ENCODE measurements around the gene NAALADL2.
"Not testable (repeated sequence)": the region's sequence is repeated elsewhere in the genome, so short reads cannot be mapped to it uniquely, and the experiment has no call there.

Gene NAALADL2

DNA sequence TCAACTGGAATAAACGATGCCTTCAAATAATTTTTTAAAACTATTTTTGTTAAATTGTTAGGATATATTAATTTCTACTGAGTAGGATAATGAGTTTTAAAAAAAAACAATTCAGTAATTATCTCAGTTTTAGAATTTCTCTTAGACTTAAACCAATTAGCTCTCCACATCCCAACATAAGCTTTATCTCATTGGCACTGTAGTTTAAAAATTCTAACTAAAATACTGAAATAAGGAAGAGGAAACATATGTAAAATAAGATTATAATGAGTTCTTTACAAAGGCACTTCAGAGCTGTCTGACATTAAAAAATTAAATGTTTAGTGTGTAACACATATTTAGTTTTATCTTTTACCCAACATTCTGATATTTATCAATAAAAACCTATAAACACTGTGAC lies 558.3 kb downstream of the NAALADL2 start:
- no peak for DNase-seq (ENCODE audit: low read depth, low spot score)

DNA sequence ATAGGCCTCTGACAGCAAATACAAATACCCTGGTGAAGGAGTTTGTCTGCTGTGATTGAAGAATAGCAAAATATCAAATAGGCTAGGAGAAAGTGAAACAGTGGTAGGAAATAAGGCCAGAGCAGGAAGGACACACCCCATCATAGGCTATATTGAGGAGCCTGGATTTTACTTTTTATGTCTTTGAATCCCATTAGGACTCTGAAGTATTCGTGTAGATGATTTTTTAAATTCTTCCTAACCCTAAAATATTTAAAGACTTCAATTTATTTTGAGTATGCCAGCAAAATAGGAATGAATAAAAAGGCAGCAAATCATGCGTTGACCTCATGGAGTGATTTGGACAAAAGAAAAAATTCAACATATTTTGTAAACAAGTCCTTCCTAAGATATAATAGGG lies 562.8 kb downstream of the NAALADL2 start:
- no peak for DNase-seq (ENCODE audit: low read depth, low spot score)

DNA sequence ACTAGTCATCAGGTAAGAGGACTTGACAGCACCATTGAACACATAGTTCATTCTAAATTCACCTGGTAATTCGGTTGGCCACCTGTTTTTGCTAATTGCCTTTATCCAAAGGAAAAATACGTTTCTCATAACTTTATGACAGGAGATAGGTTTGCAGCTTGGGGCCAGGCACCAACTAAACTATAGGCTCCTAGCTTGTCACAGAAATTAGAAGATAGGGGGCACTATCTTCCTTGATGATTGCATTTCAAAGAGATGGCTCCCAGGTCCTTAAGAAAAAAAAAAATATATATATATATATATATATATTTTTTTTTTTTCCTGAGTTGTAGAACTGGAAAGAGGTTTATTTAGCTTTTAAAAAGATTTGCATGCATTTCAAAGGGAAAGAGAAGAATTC lies 563.6 kb downstream of the NAALADL2 start:
- no peak for DNase-seq (ENCODE audit: low read depth, low spot score)

DNA sequence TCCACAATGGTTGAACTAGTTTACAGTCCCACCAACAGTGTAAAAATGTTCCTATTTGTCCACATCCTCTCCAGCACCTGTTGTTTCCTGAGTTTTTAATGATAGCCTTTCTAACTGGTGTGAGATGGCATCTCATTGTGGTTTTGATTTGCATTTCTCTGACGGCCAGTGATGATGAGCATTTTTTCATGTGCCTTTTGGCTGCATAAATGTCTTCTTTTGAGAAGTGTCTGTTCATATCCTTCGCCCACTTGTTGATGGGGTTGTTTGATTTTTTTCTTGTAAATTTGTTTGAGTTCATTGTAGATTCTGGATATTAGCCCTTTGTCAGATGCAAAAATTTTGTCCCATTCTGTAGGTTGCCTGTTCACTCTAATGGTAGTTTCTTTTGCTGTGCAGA lies 564.7 kb downstream of the NAALADL2 start:
- not testable (repeated sequence) for DNase-seq (ENCODE audit: low read depth, low spot score)

DNA sequence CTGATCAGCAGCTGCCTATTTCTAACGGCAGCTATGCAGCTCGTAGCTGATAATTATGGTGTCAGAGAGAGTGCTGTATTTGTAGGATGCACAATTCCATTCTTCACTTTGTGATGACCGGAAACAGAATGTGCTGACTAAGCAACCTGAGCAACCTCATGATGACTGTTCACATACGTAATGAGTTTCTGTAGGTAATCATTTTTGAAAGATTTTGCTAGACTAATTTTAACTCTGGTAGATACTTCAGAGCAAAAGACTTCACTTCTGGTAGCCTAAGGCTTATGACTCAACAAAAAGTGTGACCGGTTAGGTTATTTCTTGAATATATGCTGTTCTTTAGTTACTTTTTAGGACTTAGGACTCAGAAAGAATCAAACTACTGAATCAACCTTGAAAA lies 567.7 kb downstream of the NAALADL2 start:
- no peak for DNase-seq (ENCODE audit: low read depth, low spot score)

DNA sequence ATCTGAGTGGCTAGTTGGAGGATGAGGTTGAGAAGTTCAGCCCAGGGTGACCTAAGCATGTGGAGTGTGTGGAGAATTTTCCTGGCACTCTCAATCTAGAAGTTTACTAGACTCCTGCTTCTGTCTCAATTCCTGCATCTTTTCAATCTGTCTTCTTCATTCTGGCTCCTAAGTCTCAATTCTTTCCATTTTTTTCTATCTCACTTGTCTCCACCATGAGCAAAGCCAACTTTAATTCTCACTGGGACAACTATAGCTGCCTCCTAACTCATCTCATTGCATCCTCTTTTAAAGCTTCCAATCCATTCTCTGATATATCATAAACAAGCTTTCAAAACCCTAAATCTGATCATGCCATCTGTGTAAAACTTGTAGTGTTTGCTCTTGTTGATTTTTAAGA lies 569.3 kb downstream of the NAALADL2 start:
- no peak for DNase-seq (ENCODE audit: low read depth, low spot score)

DNA sequence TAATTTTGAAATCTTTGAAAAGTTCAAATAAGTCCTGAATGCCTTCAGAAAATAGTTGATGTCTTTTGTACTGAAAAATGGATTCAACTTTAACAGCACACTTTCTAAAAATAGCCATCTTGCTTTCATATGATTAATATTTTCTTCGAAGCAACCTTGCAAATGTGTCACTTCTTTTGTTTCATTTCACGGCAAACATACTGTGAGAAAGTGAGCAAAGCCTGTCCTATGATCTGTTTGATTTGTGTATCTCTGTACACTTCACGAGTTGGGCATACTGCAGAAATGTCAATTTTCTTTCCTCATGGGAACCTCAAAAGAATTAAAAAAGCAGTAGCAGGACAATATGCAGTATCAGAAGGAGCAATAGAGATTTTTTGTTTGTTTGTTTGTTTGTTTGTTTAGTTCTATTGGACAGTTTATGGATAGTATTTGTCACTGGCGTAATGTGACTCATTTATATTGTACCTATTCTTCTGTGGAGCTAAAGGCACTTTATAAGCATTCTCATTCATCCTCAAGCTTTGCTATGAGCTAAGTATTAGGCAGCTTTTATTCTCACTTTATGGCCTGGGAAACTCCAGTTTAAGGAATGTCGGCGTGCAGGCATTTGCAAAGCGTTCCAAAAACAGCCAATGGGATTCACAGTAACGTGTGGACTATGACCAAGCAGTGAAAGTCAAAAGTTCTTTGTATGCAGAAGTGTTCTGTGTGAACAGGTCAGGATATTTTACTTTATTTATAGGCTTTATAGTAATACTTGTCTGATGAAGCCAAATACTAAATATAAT lies 572.0 kb downstream of the NAALADL2 start:
- DNase-seq (ENCODE audit: low read depth, low spot score), result no peak

DNA sequence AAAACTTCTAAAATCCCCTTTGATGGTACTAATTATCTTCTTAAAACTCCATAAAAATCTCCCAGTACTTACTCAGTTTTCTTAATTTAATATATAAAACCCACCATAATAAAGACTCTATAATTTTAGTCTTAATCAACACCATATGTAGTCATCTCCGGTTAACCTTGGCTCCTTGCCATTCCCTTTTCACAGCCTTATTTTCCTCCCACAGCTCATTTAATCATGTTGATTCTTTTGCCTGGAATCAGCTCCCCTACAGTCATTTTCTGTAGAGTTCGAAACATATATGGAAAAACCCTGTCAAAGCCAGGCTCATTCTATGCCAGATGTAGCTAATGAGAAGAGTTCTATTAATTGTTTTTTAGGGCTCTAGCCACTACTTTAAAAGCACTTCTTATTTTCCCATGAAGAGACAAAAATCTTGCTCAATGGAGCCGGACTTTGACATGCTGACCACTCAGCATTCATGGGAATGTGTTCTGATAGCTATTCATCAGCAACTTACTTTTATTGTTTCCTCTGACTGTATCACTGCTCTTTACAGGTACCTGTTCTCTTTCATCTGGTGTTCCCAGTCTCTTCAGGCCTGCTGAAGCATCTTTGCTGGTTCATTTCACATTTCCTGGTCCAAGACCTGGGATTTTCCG lies 573.4 kb downstream of the NAALADL2 start:
- DNase-seq (ENCODE audit: low read depth, low spot score), result no peak

DNA sequence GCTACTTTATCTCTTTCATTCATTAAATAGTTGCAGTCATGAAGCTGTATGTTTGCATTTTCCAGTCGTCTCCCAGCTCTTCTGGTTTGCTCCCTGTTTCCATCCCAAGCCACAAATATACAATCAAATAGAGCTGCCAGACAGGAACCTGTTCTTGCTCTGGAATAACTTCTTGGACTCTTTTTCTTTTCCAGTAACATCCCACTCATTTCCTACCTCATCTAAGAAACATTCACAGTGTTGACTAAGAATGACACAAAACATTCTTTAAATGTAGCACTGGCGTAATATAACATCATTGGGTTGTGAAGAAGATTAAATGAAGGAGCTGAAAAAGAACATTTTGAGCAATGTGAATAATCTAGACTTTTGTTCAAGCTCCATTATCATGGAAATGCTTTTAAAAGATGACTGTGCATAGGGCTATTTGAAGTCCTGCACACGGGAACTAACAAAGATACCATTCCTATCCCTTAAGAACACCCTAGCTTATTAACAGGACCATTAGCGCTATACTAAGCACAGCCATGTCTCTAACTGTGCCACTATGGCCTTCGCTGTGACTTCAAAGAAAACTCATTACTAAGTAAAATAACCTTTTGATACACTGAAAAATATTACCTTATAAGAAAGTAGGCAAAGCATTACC lies 574.0 kb downstream of the NAALADL2 start:
- DNase-seq (ENCODE audit: low read depth, low spot score), result no peak

DNA sequence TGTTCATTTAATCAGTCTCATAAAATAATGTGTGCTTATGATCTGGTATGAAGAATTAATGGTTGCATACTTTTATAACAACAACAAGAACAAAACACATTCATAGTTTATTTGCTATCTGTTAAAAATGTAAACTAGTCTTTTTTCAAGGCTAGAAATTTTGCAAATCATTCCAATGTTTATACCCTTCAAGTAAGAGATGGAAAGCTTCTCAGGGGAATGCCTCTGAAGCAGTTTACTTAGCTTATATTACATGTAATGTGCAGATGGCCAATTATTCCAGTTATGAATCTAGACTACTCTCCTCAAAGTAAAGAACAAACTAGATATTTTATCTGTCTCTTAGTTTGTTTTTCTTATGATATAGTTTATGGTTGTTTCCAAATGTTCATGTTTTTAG lies 575.4 kb downstream of the NAALADL2 start:
- no peak for DNase-seq (ENCODE audit: low read depth, low spot score)

DNA sequence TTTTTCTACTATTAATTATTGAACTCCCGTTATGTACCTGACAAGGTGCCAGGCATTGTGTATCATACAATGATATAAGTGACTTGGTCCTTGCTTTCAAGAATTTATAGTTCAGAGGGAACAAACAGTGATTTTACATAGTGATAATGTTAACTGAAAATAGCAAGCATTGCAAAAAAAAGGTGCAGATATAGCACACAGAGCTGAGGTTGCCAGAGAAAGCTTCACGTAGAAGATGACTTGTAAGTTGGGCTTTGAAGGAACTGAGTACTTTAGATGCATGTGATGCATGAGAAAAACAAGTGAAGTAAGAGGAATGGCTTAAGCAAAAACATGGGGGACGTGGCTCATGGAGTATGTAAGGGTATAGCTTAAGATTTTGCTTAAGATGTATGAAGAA lies 584.5 kb downstream of the NAALADL2 start:
- no peak for DNase-seq (ENCODE audit: low read depth, low spot score)

DNA sequence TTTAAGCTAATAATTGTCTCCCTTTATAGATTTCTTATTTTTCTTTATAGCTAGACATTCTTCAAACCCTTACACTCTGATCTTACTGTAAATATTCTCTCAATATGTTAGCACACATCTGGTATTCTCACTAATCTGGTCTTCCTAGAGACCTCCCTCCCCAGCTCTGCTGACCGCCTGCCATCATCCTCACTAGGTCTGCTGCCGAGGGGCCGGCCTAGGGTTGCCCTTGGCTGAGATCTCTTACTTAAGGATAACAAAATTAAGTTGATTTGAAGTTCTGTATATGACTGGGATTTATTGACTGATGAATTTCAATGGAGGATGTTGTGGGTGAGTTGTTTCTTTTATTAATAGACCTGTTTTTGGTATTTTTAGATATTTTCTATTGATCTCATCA lies 586.6 kb downstream of the NAALADL2 start:
- no peak for DNase-seq (ENCODE audit: low read depth, low spot score)

DNA sequence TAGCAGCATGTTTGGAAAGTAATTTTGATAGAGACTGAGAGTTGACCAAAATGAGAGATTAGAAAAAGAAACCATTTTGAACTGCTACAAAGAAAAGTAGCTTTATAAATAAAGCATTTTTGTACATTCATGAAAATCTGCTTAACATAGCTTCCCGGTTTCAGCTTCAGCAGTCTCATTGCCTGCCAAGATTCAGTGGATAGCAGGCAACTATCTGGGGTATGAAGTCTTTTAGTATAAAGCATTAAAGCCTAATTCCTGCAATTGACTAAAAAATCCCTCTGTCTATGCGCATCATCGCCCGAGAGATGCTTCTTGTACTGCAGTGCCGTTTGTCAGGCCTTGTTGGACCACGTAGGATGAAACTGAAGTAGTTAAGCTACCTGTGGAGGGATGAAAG lies 588.4 kb downstream of the NAALADL2 start:
- DNase-seq (ENCODE audit: low read depth, low spot score), result no peak

DNA sequence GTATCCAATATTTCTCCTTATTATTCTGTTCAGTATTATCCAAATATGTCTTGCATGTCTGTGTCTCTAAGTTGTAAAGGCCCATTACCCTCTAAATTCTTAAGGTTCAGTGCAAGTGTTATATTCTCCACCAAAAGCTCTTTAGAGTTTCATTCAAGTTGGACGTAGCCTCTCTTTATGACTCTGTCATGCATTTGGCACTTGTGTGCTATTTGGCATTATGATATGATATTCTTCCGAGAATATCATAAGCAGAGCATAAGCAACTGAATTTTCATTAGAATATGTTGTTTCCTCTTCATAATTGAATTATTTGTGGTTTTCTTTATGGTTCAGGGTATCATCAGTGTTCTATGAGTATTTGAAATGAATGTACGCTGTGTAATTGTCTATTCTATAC lies 594.2 kb downstream of the NAALADL2 start:
- DNase-seq (ENCODE audit: low read depth, low spot score), result no peak

DNA sequence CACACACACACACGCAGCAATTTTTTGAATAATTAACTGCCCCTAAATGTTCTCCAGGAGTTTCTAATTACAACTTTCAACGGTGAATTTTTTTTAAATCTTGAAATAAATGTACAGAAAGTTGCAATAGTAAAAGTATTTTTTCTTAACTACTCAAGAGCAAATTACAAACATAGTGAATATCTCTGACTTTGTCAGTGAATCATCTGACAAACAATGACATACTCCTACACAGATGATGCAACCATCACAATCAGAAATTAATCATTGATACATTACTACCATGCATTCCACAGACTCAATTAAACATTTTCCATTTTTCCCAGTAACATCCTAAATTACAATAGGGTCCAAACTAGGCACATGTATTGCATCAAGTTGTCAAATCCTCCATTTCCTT lies 597.3 kb downstream of the NAALADL2 start:
- DNase-seq (ENCODE audit: low read depth, low spot score), result no peak

DNA sequence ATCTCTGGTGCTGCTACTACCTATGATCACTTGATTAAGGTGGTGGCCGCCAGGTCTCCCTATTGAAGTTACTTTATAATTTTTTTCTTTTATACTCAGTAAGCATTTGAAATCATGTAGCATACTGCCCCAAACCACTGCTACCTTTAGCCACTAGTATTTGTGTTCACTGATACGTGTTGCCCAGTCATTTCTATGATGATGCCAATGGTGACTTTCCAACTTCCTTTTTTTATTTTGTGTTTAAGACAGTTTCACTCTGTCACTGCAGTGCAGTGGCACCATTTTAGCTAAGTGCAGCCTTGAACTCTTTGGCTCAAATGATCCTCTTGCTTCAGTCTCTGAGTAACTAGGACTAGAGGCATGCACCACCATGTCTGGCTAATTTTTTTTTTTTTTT lies 598.2 kb downstream of the NAALADL2 start:
- no peak for DNase-seq (ENCODE audit: low read depth, low spot score)

DNA sequence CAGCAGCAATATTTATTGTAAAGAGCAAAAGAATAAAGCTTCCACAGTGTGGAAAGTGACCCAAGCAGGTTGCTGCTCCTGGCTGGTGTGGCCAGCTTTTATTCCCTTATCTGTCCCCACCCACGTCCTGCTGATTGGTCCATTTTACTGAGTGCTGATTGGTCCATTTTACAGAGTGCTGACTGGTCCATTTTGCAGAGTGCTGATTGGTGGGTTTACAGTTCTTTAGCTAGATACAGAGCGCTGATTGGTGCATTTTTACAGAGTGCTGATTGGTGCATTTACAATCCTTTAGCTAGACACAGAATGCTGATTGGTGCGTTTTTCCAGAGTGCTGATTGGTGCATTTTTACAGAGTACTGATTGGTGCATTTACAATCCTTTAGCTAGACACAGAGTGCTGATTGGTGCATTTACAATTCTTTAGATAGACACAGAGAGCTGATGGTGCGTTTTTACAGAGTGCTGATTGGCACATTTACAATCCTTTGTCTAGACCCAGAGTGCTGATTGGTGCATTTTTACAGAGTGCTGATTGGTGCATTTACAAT lies 601.8 kb downstream of the NAALADL2 start:
- DNase-seq (ENCODE audit: low read depth, low spot score), result not testable (repeated sequence)

DNA sequence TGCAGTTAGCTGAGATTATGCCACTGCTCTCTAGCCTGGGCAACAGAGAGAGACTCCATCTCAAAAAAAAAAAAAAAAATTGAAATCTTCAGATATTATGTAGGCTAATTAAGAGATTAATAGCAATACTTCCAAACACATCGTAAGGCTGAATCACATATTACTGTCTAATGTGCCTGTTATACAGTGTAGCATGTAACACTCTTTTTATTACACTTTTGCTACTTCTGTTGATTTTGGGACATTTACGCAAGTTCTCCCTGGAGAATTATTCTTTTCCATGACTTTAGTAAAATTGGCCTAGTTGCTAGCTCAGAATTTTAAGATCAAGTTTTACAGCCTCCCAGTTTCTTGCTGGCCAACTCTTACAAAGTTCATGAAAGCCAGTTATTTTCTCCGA lies 605.2 kb downstream of the NAALADL2 start:
- no peak for DNase-seq (ENCODE audit: low read depth, low spot score)

DNA sequence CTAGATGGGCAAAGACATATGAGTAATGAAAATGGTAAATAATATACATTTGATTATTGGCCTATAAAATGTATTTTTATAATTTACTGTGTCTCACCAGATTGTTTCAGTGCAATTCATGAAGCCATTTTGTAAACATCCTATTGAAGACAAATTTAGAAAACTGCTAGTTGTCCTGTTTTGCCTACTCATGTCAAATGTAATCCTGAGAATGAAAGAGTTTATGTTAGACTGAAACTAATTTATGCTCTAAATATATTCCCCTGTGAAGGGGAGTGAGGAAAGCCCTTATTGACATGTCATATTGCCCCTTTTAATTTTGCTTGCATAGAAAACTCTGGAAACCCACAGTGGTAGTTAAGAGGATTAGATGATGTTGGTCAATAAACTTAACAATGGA lies 610.0 kb downstream of the NAALADL2 start:
- no peak for DNase-seq (ENCODE audit: low read depth, low spot score)

DNA sequence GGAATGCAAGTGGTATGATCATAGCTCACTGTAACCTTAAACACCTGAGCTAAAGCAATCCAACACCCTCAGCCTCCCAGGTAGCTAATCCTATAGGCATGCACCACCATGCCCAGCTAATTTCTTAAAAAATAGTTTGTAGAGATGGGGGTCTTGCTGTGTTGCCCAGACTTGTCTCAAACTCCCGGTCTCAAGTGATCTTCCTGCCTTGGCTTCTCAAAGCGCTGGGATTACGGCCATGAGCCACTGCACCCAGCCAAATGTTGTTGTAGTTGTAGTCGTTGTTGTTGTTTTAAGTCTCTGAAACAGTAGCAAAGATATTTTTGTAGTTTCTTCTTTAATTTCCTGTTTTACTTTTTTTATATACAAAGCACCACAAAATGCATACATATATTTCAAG lies 616.6 kb downstream of the NAALADL2 start:
- no peak for DNase-seq (ENCODE audit: low read depth, low spot score)

DNA sequence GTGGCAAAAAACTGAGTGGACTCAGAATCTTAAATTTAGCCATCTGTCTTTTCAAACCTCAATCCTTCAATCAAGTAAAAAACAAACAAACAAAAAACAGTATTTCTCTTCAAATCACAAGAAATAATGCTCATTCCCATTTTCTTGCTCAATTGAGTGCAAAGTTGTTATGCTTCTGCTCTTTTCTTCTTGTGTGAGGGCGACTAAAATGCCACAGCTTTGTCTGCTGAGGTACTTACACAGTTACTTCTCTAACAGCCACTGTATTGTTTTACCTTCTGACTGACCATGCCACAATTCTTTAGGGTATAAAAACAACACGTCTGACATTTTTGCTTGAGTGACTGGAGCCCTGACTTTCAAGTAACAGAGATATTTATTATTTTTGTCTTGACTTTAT lies 617.4 kb downstream of the NAALADL2 start:
- DNase-seq (ENCODE audit: low read depth, low spot score), result no peak

DNA sequence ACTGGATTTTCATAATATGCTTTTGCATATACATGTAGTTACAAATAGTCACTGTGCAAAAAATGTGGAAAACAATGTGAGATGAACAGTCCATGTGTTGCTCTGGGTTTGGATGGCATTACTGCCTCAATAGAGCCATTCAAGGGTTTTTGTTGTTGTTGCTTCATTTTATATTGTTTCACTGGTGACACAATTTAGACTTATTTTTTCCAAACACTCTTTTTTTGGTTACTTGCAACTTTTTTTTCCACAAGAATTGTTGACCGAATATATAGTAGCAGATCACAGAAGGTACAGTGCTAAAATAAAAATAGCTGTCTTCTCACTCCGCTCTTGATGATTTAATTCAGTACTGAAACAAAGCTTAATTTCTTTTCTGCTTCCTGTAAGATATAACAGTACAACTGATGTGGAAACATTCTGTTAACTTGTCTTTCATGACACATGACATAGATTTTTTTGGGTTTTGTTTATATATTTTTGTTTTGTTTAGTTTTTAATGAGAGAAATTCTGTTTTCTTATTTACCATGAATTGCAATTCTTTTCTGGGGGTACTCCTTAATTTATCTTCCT lies 618.6 kb downstream of the NAALADL2 start:
- DNase-seq (ENCODE audit: low read depth, low spot score), result no peak

Measured in activated naive CD8-positive, alpha-beta T cell treated with anti-CD3 and anti-CD28 coated beads, Interleukin-2, amount 50 U/mL, for 16 hours (primary cell).